ENCODE data around the gene GPATCH1.
"Not testable (repeated sequence)": the region's sequence is repeated elsewhere in the genome, so short reads cannot be mapped to it uniquely, and the experiment has no call there.

The GPATCH1 gene

GRCh38 chr19:33158365-33158764 lies 77.4 kb downstream of the GPATCH1 start:
- DNase-seq (ENCODE audit: low spot score): no peak

DNA sequence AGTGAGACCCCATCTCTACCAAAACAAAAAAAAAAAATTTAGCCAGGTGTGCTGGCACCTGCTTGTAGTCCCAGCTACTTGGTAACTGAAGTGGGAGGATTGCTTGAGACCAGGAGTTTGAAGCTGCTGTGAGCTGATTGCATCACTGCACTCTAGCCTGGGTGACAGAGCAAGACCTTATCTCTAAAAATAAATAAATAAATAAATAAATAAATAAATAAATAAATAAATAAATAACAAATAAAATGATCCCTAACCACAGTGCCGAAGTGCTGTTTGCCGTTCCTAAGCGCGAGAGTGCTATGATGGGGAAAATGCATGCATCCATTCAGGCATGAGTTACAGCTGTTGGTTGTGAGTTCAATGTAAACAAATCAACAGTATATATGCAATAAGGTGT lies 78.2 kb downstream of the GPATCH1 start:
- no peak for DNase-seq (ENCODE audit: low spot score)

- DNase-seq (ENCODE audit: low spot score): no peak
These were observed 78.9 kb downstream of the GPATCH1 start for GRCh38 chr19:33159893-33160292.

DNA sequence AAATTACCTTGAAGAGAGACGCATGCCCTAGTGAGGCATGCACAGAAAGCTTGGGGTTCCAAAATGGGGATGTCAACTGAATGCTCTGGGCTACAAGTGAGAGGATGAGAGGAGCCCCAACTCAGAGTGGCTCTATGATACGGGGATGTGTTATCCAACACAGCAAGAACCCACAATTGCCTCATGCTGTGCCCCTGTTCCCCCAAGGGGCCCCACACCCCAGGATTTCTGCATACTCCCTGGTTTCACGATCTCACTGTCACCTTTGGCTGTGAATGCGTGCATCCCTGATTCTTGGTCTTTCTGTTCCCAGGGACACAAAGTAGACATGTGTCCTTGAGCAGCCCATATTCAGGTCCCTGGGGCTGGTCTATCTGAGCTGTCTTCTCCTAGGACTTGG lies 80.2 kb downstream of the GPATCH1 start:
- no peak for DNase-seq (ENCODE audit: low spot score)

GRCh38 chr19:33163481-33163880 lies 82.5 kb downstream of the GPATCH1 start:
- peak; percentile 46 for DNase-seq (ENCODE audit: low spot score)

DNA sequence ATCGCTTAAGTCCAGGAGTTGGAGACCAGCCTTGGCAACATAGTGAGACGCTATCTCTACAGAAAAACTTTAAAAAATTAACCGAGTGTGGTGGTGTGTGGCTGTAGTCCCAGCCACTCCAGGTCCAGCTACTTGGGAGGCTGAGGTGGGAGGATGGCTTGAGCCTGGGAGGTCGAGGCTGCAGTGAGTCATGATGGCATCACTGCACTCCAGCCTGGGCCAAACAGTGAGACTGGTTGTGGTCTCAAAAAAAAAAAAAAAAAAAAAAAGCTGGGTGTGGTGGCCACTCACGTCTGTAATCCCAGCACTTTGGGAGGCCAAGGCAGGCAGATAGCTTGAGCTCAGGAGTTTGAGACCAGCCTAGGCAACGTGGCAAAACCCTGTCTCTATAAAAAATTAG lies 85.1 kb downstream of the GPATCH1 start:
- DNase-seq (ENCODE audit: low spot score): not testable (repeated sequence)

- DNase-seq (ENCODE audit: low spot score): no peak
These were observed 86.5 kb downstream of the GPATCH1 start for GRCh38 chr19:33167438-33167837.

- no peak for DNase-seq (ENCODE audit: low spot score)
These were observed 87.5 kb downstream of the GPATCH1 start for GRCh38 chr19:33168528-33168927.

GRCh38 chr19:33171222-33171795 lies 90.3 kb downstream of the GPATCH1 start:
- DNase-seq (ENCODE audit: low spot score): no peak

DNA sequence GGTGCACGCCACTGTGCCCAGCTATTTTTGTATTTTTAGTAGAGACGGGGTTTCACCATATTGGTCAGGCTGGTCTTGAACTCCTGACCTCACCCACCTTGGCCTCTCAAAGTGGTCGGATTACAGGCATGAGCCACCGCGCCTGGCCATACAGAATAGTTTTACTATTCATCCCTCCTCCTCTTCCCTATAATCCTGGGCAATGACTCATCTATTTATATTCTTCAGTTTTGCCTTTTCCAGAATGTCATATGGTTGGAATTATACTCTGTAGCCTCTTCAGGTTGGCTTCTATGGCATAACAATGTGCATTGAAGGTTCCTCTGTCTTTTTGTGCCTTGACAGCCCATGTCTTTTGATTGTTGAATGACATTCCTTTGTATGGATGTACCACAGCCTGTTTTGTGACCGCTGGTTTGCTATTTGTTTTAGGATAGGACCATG lies 91.0 kb downstream of the GPATCH1 start:
- no peak for DNase-seq (ENCODE audit: low spot score)

DNA sequence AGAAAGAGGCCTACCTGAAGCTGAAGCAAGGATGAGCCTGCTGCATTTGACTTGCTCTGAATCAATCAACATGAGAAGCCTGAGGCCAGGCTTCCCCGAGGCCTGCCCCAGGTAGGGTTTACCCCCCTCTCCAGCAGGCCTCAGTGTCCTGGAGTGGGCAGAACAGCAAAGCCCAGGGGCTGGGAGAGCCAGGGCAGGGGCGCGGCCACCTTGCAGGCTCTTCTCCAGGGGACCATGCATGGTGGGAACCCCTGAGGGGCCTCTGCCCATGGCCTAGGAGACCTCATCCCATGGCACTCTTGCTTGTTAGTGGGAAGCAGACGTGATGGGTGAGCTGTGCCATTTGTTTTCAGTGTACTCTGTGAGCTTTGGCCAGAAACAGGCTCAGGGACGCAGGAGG lies 93.2 kb downstream of the GPATCH1 start:
- no peak for DNase-seq (ENCODE audit: low spot score)

- DNase-seq (ENCODE audit: low spot score): no peak
These were observed 94.3 kb downstream of the GPATCH1 start for GRCh38 chr19:33175156-33175782.

DNA sequence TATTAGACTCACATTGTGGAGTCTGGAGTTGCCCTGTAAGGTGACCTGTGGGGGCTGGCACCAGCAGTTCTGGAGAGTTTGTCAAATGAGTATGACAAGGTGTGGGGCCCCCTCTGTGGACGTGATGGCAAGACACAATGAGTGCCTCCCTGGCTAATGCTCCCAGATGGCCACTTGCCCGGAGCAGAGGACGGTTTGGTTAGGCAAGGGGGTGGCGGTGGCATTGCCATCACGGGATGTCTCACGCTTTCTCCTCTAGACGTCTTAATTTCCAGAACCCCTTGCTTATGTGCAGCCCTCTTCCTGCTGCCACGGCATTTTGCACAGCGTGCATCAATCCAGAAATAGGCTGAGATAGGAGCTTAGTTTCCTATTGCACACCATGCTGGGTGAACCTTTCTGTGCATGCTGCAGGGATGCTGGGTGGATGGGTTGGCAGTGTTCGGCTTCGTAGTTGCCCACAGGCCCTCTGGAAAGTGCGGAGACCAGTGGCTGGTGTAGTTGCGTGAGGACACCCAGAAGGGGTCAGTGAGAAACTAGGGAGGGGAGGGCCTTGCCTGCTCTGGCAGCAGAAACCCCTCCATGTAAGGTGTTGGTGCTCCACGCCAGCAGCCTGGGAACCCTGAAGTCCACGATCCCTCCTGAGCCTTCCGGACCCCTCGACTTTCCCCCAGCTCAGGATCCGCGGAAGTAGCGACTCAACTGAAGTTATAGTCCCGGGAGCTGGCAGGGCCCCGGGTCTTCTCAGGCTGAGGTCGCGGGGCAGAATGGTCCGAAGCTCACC lies 95.1 kb downstream of the GPATCH1 start:
- peak; percentile 49 for DNase-seq (ENCODE audit: low spot score)

- DNase-seq (ENCODE audit: low spot score): peak; percentile 99
These were observed 95.9 kb downstream of the GPATCH1 start for GRCh38 chr19:33176670-33177416.

DNA sequence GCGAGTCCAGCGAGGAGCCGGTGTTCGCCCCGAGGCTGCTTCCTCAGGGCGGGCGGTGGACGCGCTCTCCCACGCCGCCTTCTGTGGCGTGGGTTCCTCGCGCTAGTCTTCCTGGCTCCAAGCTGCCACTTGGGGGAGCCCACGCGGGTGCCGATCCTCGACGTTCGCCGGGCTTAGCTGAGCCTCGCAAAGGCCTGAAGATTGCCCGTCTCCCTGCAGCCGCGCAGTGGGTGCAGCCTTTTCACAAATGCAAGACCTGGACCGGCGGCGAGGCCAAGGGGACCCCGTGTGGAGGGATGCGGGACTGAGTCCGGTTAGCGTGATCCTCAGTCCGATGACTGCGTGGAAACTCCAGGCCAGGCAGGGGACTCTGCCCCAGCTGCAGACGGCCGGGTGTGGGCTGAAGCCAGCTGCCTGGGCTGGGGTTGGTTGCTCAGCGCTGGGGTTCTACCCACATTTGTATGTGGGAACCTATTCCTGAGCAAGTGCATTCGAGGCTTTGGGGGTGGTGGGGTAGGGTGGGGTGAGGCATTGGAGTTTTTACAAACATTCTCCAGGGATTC lies 96.5 kb downstream of the GPATCH1 start:
- no peak for DNase-seq (ENCODE audit: low spot score)
